ENCODE measurements around the gene CMPK1.
A peak's percentile ranks its signal among the peaks of the same experiment; 100 is the strongest.

Gene CMPK1

GRCh38 chr1:47396671-47397196 is 63.1 kb downstream of the CMPK1 start:
- no peak for DNase-seq

GRCh38 chr1:47399138-47399845 is 65.7 kb downstream of the CMPK1 start:
- no peak for DNase-seq

GRCh38 chr1:47399846-47400155 is 66.2 kb downstream of the CMPK1 start:
- DNase-seq = no peak

- DNase-seq = no peak
These were observed 68.2 kb downstream of the CMPK1 start for GRCh38 chr1:47401761-47402160.

GRCh38 chr1:47402591-47402990 is 69.0 kb downstream of the CMPK1 start:
- DNase-seq = no peak

GRCh38 chr1:47403321-47403910 is 69.8 kb downstream of the CMPK1 start:
- DNase-seq = no peak

GRCh38 chr1:47405697-47406096 is 72.1 kb downstream of the CMPK1 start:
- DNase-seq = no peak

GRCh38 chr1:47406966-47407365 is 73.4 kb downstream of the CMPK1 start:
- DNase-seq = no peak

- DNase-seq = no peak
These were observed 73.9 kb downstream of the CMPK1 start for GRCh38 chr1:47407481-47407880.

- no peak for DNase-seq
These were observed 75.9 kb downstream of the CMPK1 start for GRCh38 chr1:47409311-47410067.

GRCh38 chr1:47410068-47410455 is 76.5 kb downstream of the CMPK1 start:
- DNase-seq = no peak

GRCh38 chr1:47411436-47411835 is 77.8 kb downstream of the CMPK1 start:
- DNase-seq = no peak

GRCh38 chr1:47412437-47412836 is 78.8 kb downstream of the CMPK1 start:
- DNase-seq = no peak

- no peak for DNase-seq
These were observed 82.2 kb downstream of the CMPK1 start, which contains the start of gene FOXE3 for GRCh38 chr1:47415728-47416318. Gene FOXE3, plus strand, starts transcription at chr1:47416285. Its CDS starts 31 bp downstream, at chr1:47416316.

GRCh38 chr1:47416319-47417169 is 83.0 kb downstream of the CMPK1 start:
- peak; percentile 8 for DNase-seq

GRCh38 chr1:47417170-47418044 is 83.8 kb downstream of the CMPK1 start:
- DNase-seq = no peak

GRCh38 chr1:47418122-47418521 is 84.5 kb downstream of the CMPK1 start:
- DNase-seq = no peak

- no peak for DNase-seq
These were observed 85.2 kb downstream of the CMPK1 start for GRCh38 chr1:47418681-47419325.

GRCh38 chr1:47420547-47420946 is 87.0 kb downstream of the CMPK1 start:
- no peak for DNase-seq

- no peak for DNase-seq
These were observed 90.3 kb downstream of the CMPK1 start for GRCh38 chr1:47423872-47424271.

Measured in stimulated activated CD4-positive, alpha-beta T cell treated with anti-CD3 and anti-CD28 coated beads, Interleukin-4, amount 100 ng/mL, for 1 hour (primary cell).